ENCODE results near the gene TBCB.
"Not testable (repeated sequence)": the region's sequence is repeated elsewhere in the genome, so short reads cannot be mapped to it uniquely, and the experiment has no call there.

Gene TBCB

GRCh38 chr19:36121486-36122124 is 6.3 kb downstream of the TBCB start:
- H3K9me3 Mint-ChIP-seq: no peaks in the 10 kb centered on the region
- no peak for ATAC-seq (replicated peaks; ENCODE audit: extremely low read depth, poor library complexity, severe bottlenecking)
- no peak overlapping the region for H3K27ac Mint-ChIP-seq (ENCODE audit: low read depth)
- H3K27me3 Mint-ChIP-seq: no peaks in the 10 kb centered on the region
- H3K36me3 Mint-ChIP-seq (ENCODE audit: insufficient read depth): peaks cover 49% of the 10 kb centered on the region
- peaks cover 20% of the 10 kb centered on the region for H3K4me1 Mint-ChIP-seq
- no peak for DNase-seq (ENCODE audit: low spot score in 2 of 2)
- H3K4me3 Mint-ChIP-seq: no peak overlapping the region

- DNase-seq (ENCODE audit: low spot score in 2 of 2) (no peak), ATAC-seq (replicated peaks; ENCODE audit: extremely low read depth, poor library complexity, severe bottlenecking) (no peak)
- peaks cover 11% of the 10 kb centered on the region for H3K4me1 Mint-ChIP-seq
- no peak overlapping the region for H3K27ac Mint-ChIP-seq (ENCODE audit: low read depth)
- peaks cover 36% of the 10 kb centered on the region for H3K36me3 Mint-ChIP-seq (ENCODE audit: insufficient read depth)
- no peaks in the 10 kb centered on the region for H3K27me3 Mint-ChIP-seq
- no peak overlapping the region for H3K4me3 Mint-ChIP-seq
- no peaks in the 10 kb centered on the region for H3K9me3 Mint-ChIP-seq
Observed at GRCh38 chr19:36125557-36125956, 10.3 kb downstream of the TBCB start.

GRCh38 chr19:36128392-36128736 is 13.1 kb downstream of the TBCB start:
- H3K36me3 Mint-ChIP-seq (ENCODE audit: insufficient read depth): peaks cover 22% of the 10 kb centered on the region
- peak; percentile 2 for ATAC-seq (replicated peaks; ENCODE audit: extremely low read depth, poor library complexity, severe bottlenecking)
- DNase-seq (ENCODE audit: low spot score in 2 of 2): no peak
- no peaks in the 10 kb centered on the region for H3K9me3 Mint-ChIP-seq
- H3K4me1 Mint-ChIP-seq: peaks cover 23% of the 10 kb centered on the region
- peak overlapping the region; percentile 83 for H3K4me3 Mint-ChIP-seq
- H3K27me3 Mint-ChIP-seq: no peaks in the 10 kb centered on the region
- peak overlapping the region; percentile 89 for H3K27ac Mint-ChIP-seq (ENCODE audit: low read depth)

GRCh38 chr19:36131221-36131620 is 16.0 kb downstream of the TBCB start:
- Mint-ChIP-seq H3K4me1 (peaks cover 23% of the 10 kb centered on the region), H3K27ac (ENCODE audit: low read depth) (peak overlapping the region; percentile 36)
- not testable (repeated sequence) for H3K36me3 Mint-ChIP-seq (ENCODE audit: insufficient read depth); DNase-seq (ENCODE audit: low spot score in 2 of 2); H3K9me3 Mint-ChIP-seq; H3K27me3 Mint-ChIP-seq; ATAC-seq (replicated peaks; ENCODE audit: extremely low read depth, poor library complexity, severe bottlenecking); H3K4me3 Mint-ChIP-seq

- H3K9me3 Mint-ChIP-seq; ATAC-seq (replicated peaks; ENCODE audit: extremely low read depth, poor library complexity, severe bottlenecking); H3K4me3 Mint-ChIP-seq; H3K36me3 Mint-ChIP-seq (ENCODE audit: insufficient read depth); H3K27me3 Mint-ChIP-seq; H3K27ac Mint-ChIP-seq (ENCODE audit: low read depth); DNase-seq (ENCODE audit: low spot score in 2 of 2): not testable (repeated sequence)
- peaks cover 18% of the 10 kb centered on the region for H3K4me1 Mint-ChIP-seq
Observed at GRCh38 chr19:36134867-36135266, 19.6 kb downstream of the TBCB start.

GRCh38 chr19:36136964-36137686 is 21.9 kb downstream of the TBCB start:
- peak overlapping the region; percentile 51 for H3K4me3 Mint-ChIP-seq
- ATAC-seq (replicated peaks; ENCODE audit: extremely low read depth, poor library complexity, severe bottlenecking): no peak
- H3K27me3 Mint-ChIP-seq: no peaks in the 10 kb centered on the region
- H3K36me3 Mint-ChIP-seq (ENCODE audit: insufficient read depth): peaks cover 17% of the 10 kb centered on the region
- H3K27ac Mint-ChIP-seq (ENCODE audit: low read depth): peak overlapping the region; percentile 76
- H3K9me3 Mint-ChIP-seq: no peaks in the 10 kb centered on the region
- no peak for DNase-seq (ENCODE audit: low spot score in 2 of 2)
- peaks cover 27% of the 10 kb centered on the region for H3K4me1 Mint-ChIP-seq

- no peaks in the 10 kb centered on the region for H3K27me3 Mint-ChIP-seq
- peak overlapping the region; percentile 87 for H3K27ac Mint-ChIP-seq (ENCODE audit: low read depth)
- ATAC-seq (replicated peaks; ENCODE audit: extremely low read depth, poor library complexity, severe bottlenecking): no peak
- DNase-seq (ENCODE audit: low spot score in 2 of 2): no peak
- H3K4me3 Mint-ChIP-seq: peak overlapping the region; percentile 96
- peaks cover 29% of the 10 kb centered on the region for H3K4me1 Mint-ChIP-seq
- H3K9me3 Mint-ChIP-seq: no peaks in the 10 kb centered on the region
- peaks cover 22% of the 10 kb centered on the region for H3K36me3 Mint-ChIP-seq (ENCODE audit: insufficient read depth)
Observed at GRCh38 chr19:36139120-36139472, 23.8 kb downstream of the TBCB start.

- Mint-ChIP-seq H3K27me3 (no peaks in the 10 kb centered on the region), H3K36me3 (ENCODE audit: insufficient read depth) (peaks cover 24% of the 10 kb centered on the region), H3K9me3 (no peaks in the 10 kb centered on the region), H3K4me3 (peak within 1 kb of the TSS; percentile 96), H3K27ac (ENCODE audit: low read depth) (peak within 1 kb of the TSS; percentile 87), H3K4me1 (peaks cover 29% of the 10 kb centered on the region)
- ATAC-seq (replicated peaks; ENCODE audit: extremely low read depth, poor library complexity, severe bottlenecking) (peak; percentile 65), DNase-seq (ENCODE audit: low spot score in 2 of 2) (peak; percentile 80 to 84)
Observed at GRCh38 chr19:36139473-36140303, 24.4 kb downstream of the TBCB start, which contains the start of gene CAPNS1. Gene CAPNS1, plus strand, starts transcription at chr19:36140066. Its CDS starts 946 bp downstream, at chr19:36141012.

GRCh38 chr19:36140304-36141038 is 25.2 kb downstream of the TBCB start:
- Mint-ChIP-seq H3K27me3 (no peaks in the 10 kb centered on the region), H3K9me3 (no peaks in the 10 kb centered on the region), H3K4me3 (peak overlapping the region; percentile 96), H3K4me1 (peaks cover 29% of the 10 kb centered on the region), H3K27ac (ENCODE audit: low read depth) (peak overlapping the region; percentile 87), H3K36me3 (ENCODE audit: insufficient read depth) (peaks cover 31% of the 10 kb centered on the region)
- ATAC-seq (replicated peaks; ENCODE audit: extremely low read depth, poor library complexity, severe bottlenecking) (peak; percentile 27), DNase-seq (ENCODE audit: low spot score in 2 of 2) (peak; percentile 21 to 24)

GRCh38 chr19:36141039-36141927 is 26.0 kb downstream of the TBCB start:
- peak overlapping the region; percentile 96 for H3K4me3 Mint-ChIP-seq
- peaks cover 36% of the 10 kb centered on the region for H3K36me3 Mint-ChIP-seq (ENCODE audit: insufficient read depth)
- H3K9me3 Mint-ChIP-seq: no peaks in the 10 kb centered on the region
- peaks cover 29% of the 10 kb centered on the region for H3K4me1 Mint-ChIP-seq
- H3K27ac Mint-ChIP-seq (ENCODE audit: low read depth): peak overlapping the region; percentile 87
- no peaks in the 10 kb centered on the region for H3K27me3 Mint-ChIP-seq
- ATAC-seq (replicated peaks; ENCODE audit: extremely low read depth, poor library complexity, severe bottlenecking) (peak; percentile 67), DNase-seq (ENCODE audit: low spot score in 2 of 2) (peak; percentile 90 to 93)

- H3K27ac Mint-ChIP-seq (ENCODE audit: low read depth): peak overlapping the region; percentile 87
- H3K4me1 Mint-ChIP-seq: peaks cover 25% of the 10 kb centered on the region
- ATAC-seq (replicated peaks; ENCODE audit: extremely low read depth, poor library complexity, severe bottlenecking) (no peak), DNase-seq (ENCODE audit: low spot score in 2 of 2) (no peak)
- H3K4me3 Mint-ChIP-seq: peak overlapping the region; percentile 96
- peaks cover 43% of the 10 kb centered on the region for H3K36me3 Mint-ChIP-seq (ENCODE audit: insufficient read depth)
- no peaks in the 10 kb centered on the region for H3K9me3 Mint-ChIP-seq
- H3K27me3 Mint-ChIP-seq: no peaks in the 10 kb centered on the region
Observed at GRCh38 chr19:36142046-36142445, 26.8 kb downstream of the TBCB start.
